Panc1 (cell line): Measurements from ENCODE around the gene CBR4. TPM values are rescaled to one million over a fixed set of nuclear protein-coding genes. Genes with fewer than 3 reads are reported as not detected.

Experiments used
- ATAC-seq: fragments of 200-7000 bp; cut with Tn5 transposase; 2 replicates; pipeline ENCODE4 v1.9.1; 2020; ENCODE audit warnings: mild to moderate bottlenecking, moderate library complexity
- BruUV-seq: library from RNA; stranded (reverse); fragments of 400-500 nt; replicated peaks from 2 replicates; lab custom pipeline; 2021; lab: Mats Ljungman, UMichigan
- CTCF ChIA-PET: fragments of 300-600 bp; sonication (Branson Sonifier 250); formaldehyde crosslinking; loops from one replicate; lab custom pipeline; 2022; ENCODE audit warnings: antibody characterized with exemption; lab: Charles Lee
- POLR2A ChIA-PET: fragments of 300-600 bp; sonication (Branson Sonifier 250); formaldehyde crosslinking; loops from one replicate; lab custom pipeline; 2022; ENCODE audit warnings: antibody characterized with exemption; lab: Charles Lee
- DNase-seq: peaks from one replicate; pipeline ENCODE4 v3.0.0-alpha.2; 2010; ENCODE audit warnings: low read depth, low spot score
- H3K27ac ChIP-seq: 2 replicates; pipeline ENCODE4 v1.5.1; 2011; ENCODE audit warnings: mild to moderate bottlenecking, low read length, inconsistent platforms
- H3K27me3 ChIP-seq: fragments of 200-500 bp; sonication (Bioruptor generic); 2 replicates; pipeline ENCODE4 v1.6.0; 2014; ENCODE audit warnings: low read length, inconsistent platforms; ENCODE audit not compliant: control insufficient read depth, insufficient read depth
- H3K36me3 ChIP-seq: fragments of 200-500 bp; sonication (Bioruptor generic); 2 replicates; pipeline ENCODE4 v1.5.1; 2014; ENCODE audit warnings: inconsistent platforms, mild to moderate bottlenecking, low read length, moderate library complexity; ENCODE audit not compliant: control insufficient read depth, insufficient read depth
- H3K4me1 ChIP-seq: 2 replicates; pipeline ENCODE4 v1.5.1; 2011; ENCODE audit warnings: inconsistent platforms, mild to moderate bottlenecking, low read length, moderate library complexity; ENCODE audit not compliant: control insufficient read depth, insufficient read depth
- H3K4me3 ChIP-seq, 2 experiments: 2 replicates each; pipeline ENCODE4 v1.5.1; 2011 to 2012; ENCODE audit warnings: low read depth in 2 of 2, low read length in 2 of 2, mild to moderate bottlenecking in 2 of 2, inconsistent platforms in 1 of 2, moderate library complexity in 1 of 2
- H3K9me3 ChIP-seq: fragments of 200-500 bp; sonication (Bioruptor generic); 2 replicates; pipeline ENCODE4 v1.5.1; 2014; ENCODE audit warnings: low read depth, mild to moderate bottlenecking, inconsistent platforms, low read length, moderate library complexity; ENCODE audit not compliant: control insufficient read depth, insufficient read depth
- POLR2AphosphoS5 ChIP-seq: IDR thresholded peaks from 2 replicates; pipeline ENCODE4 v1.6.1; 2012; ENCODE audit warnings: mild to moderate bottlenecking, low read depth, low read length, moderate library complexity
- SIN3A ChIP-seq: IDR thresholded peaks from 2 replicates; pipeline ENCODE4 v1.6.1; 2012; ENCODE audit warnings: low read depth, mild to moderate bottlenecking, low read length, moderate library complexity, borderline replicate concordance; ENCODE audit not compliant: insufficient read depth
- TCF7L2 ChIP-seq: IDR thresholded peaks from 2 replicates; pipeline ENCODE4 v1.6.1; 2011; ENCODE audit warnings: mild to moderate bottlenecking, low read depth, low read length, inconsistent platforms
- in situ Hi-C: cut with HindIII; loops from 2 replicates; pipeline ENCODE4 v1.10.0; 2016; ENCODE audit warnings: low sequenced_read_pairs, low pct_unique_long_range_greater_than_20kb
- intact Hi-C: fragments of 100-400 bp; cut with micrococcal nuclease; formaldehyde crosslinking; loops from one replicate; pipeline ENCODE4 v1.10.0; 2022; ENCODE audit not compliant: unreplicated experiment
- total RNA-seq: library from RNA; stranded (reverse); gene quantifications from one replicate; pipeline ENCODE4 v1.2.1, GENCODE V29; 2021; ENCODE audit not compliant: unreplicated experiment
- TF ChIP-seq, protein P1 (sequence below): fragments of 450-650 bp; IDR thresholded peaks from 2 replicates; pipeline ENCODE4 v1.5.1; 2017; ENCODE audit warnings: mild to moderate bottlenecking
- TF ChIP-seq, protein P2 (sequence below), 2 experiments: IDR thresholded peaks; 2 replicates each; pipeline ENCODE4 v1.6.1; 2011 to 2012; ENCODE audit warnings: low read depth in 2 of 2, control low read depth in 1 of 2, low read length in 1 of 2, mild to moderate bottlenecking in 1 of 2, moderate library complexity in 1 of 2; ENCODE audit not compliant: insufficient read depth in 1 of 2

CBR4 gene
- total RNA-seq, 1 experiment from 2014 or later = 13.5 TPM

GRCh38 chr4:168978001-168978700 is 31.9 kb downstream of the CBR4 start:
- TF ChIP-seq, protein P1, sequence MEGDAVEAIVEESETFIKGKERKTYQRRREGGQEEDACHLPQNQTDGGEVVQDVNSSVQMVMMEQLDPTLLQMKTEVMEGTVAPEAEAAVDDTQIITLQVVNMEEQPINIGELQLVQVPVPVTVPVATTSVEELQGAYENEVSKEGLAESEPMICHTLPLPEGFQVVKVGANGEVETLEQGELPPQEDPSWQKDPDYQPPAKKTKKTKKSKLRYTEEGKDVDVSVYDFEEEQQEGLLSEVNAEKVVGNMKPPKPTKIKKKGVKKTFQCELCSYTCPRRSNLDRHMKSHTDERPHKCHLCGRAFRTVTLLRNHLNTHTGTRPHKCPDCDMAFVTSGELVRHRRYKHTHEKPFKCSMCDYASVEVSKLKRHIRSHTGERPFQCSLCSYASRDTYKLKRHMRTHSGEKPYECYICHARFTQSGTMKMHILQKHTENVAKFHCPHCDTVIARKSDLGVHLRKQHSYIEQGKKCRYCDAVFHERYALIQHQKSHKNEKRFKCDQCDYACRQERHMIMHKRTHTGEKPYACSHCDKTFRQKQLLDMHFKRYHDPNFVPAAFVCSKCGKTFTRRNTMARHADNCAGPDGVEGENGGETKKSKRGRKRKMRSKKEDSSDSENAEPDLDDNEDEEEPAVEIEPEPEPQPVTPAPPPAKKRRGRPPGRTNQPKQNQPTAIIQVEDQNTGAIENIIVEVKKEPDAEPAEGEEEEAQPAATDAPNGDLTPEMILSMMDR = no peak
- TF ChIP-seq SIN3A (no peak), TCF7L2 (no peak), POLR2AphosphoS5 (no peak)
- TF ChIP-seq, protein P2, sequence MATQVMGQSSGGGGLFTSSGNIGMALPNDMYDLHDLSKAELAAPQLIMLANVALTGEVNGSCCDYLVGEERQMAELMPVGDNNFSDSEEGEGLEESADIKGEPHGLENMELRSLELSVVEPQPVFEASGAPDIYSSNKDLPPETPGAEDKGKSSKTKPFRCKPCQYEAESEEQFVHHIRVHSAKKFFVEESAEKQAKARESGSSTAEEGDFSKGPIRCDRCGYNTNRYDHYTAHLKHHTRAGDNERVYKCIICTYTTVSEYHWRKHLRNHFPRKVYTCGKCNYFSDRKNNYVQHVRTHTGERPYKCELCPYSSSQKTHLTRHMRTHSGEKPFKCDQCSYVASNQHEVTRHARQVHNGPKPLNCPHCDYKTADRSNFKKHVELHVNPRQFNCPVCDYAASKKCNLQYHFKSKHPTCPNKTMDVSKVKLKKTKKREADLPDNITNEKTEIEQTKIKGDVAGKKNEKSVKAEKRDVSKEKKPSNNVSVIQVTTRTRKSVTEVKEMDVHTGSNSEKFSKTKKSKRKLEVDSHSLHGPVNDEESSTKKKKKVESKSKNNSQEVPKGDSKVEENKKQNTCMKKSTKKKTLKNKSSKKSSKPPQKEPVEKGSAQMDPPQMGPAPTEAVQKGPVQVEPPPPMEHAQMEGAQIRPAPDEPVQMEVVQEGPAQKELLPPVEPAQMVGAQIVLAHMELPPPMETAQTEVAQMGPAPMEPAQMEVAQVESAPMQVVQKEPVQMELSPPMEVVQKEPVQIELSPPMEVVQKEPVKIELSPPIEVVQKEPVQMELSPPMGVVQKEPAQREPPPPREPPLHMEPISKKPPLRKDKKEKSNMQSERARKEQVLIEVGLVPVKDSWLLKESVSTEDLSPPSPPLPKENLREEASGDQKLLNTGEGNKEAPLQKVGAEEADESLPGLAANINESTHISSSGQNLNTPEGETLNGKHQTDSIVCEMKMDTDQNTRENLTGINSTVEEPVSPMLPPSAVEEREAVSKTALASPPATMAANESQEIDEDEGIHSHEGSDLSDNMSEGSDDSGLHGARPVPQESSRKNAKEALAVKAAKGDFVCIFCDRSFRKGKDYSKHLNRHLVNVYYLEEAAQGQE (IDR thresholded peaks at IDR 0.05; ENCODE audit: insufficient read depth in 1 of 2, low read depth in 2 of 2, low read length in 1 of 2) = no peak
- CTCF ChIA-PET = no interaction called here
- intact Hi-C loops = no loop called here

DNA sequence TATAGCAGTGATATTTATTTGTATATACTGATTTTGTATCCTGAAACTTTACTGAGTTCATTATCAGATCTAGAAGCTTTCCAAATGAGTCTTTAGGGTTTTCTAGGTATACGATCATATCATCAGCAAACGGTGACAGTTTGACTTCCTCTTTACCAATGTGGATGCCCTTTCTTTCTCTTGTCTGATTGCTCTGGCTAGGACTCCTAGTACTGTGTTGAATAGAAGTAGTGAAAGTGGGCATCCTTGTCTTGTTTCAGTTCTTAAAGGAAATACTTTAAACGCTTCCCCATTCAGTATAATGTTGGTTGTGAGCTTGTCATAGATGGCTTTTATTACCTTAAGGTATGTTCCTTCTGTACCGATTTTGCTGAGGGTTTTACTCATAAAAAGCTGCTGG is 37.5 kb downstream of the CBR4 start:
- in situ Hi-C loops (no loop called here), intact Hi-C loops (no loop called here)
- Histone ChIP-seq H3K27me3 (no peaks in the 10 kb centered on the region), H3K36me3 (no peaks in the 10 kb centered on the region), H3K9me3 (no peaks in the 10 kb centered on the region), H3K4me1 (no peaks in the 10 kb centered on the region), H3K27ac (no peak overlapping the region), H3K4me3 (no peak overlapping the region)
- DNase-seq (no peak), ATAC-seq (no peak)
- CTCF ChIA-PET = no interaction called here
- POLR2A ChIA-PET = no interaction called here
- TF ChIP-seq SIN3A = no peak
- no peak for TF ChIP-seq TCF7L2
- TF ChIP-seq, protein P2 (IDR thresholded peaks at IDR 0.05; ENCODE audit: insufficient read depth in 1 of 2, low read depth in 2 of 2, low read length in 1 of 2) = no peak
- no TSS peak for BruUV-seq

More at GRCh38 chr4:168978001-168978700, 31.9 kb downstream of the CBR4 start:
- no peak overlapping the region for H3K4me3 ChIP-seq
- POLR2A ChIA-PET = no interaction called here
- no peaks in the 10 kb centered on the region for H3K36me3 ChIP-seq
- no peak overlapping the region for H3K27ac ChIP-seq
- no peaks in the 10 kb centered on the region for H3K4me1 ChIP-seq
- H3K27me3 ChIP-seq = no peaks in the 10 kb centered on the region
- DNase-seq (no peak), ATAC-seq (no peak)
- no TSS peak for BruUV-seq
- in situ Hi-C loops = no loop called here
- no peaks in the 10 kb centered on the region for H3K9me3 ChIP-seq
